PFSK-1 (cell line): Measurements from ENCODE around the gene THSD4.

Experiments used
- FOXP2 ChIP-seq: optimal IDR thresholded peaks from 2 replicates; pipeline ENCODE3; 2011; ENCODE audit warnings: borderline replicate concordance, control low read depth, inconsistent platforms; ENCODE audit not compliant: insufficient read depth; ENCODE audit errors: extremely low read length, extremely low read depth
- POLR2AphosphoS5 ChIP-seq: IDR thresholded peaks from 2 replicates; pipeline ENCODE4 v1.6.1; 2012; ENCODE audit warnings: low read depth, mild to moderate bottlenecking, control low read depth, low read length, moderate library complexity
- REST ChIP-seq, 2 experiments: IDR thresholded peaks; 2 replicates each; pipeline versions ENCODE4 v1.6.1 to v1.8.0; 2011 to 2012; ENCODE audit warnings: low read depth in 2 of 2, low read length in 2 of 2, control low read depth in 1 of 2, inconsistent platforms in 1 of 2, mild to moderate bottlenecking in 1 of 2, moderate library complexity in 1 of 2; ENCODE audit not compliant: insufficient read depth in 1 of 2
- SIN3A ChIP-seq: IDR thresholded peaks from 2 replicates; pipeline ENCODE4 v1.6.1; 2012; ENCODE audit warnings: mild to moderate bottlenecking, low read length, moderate library complexity, borderline replicate concordance; ENCODE audit not compliant: insufficient read depth
- TAF1 ChIP-seq: IDR thresholded peaks from 2 replicates; pipeline ENCODE4 v1.6.1; 2012; ENCODE audit warnings: low read length, control low read depth, borderline replicate concordance; ENCODE audit not compliant: insufficient read depth

THSD4 gene

GRCh38 chr15:71779073-71779797 lies 664.0 kb downstream of the THSD4 start:
- TF ChIP-seq FOXP2 (no peak), SIN3A (no peak), POLR2AphosphoS5 (no peak), TAF1 (no peak), REST (IDR thresholded peaks at IDR 0.05; ENCODE audit: insufficient read depth in 1 of 2, low read depth in 2 of 2, low read length in 2 of 2) (no peak)

GRCh38 chr15:71780115-71780976 lies 665.1 kb downstream of the THSD4 start:
- no peak for TF ChIP-seq POLR2AphosphoS5
- no peak for TF ChIP-seq REST (IDR thresholded peaks at IDR 0.05; ENCODE audit: insufficient read depth in 1 of 2, low read depth in 2 of 2, low read length in 2 of 2)
- no peak for TF ChIP-seq SIN3A
- no peak for TF ChIP-seq FOXP2
- TF ChIP-seq TAF1 = no peak

- no peak for TF ChIP-seq REST (IDR thresholded peaks at IDR 0.05; ENCODE audit: insufficient read depth in 1 of 2, low read depth in 2 of 2, low read length in 2 of 2)
- no peak for TF ChIP-seq FOXP2
- no peak for TF ChIP-seq POLR2AphosphoS5
- TF ChIP-seq SIN3A = no peak
- TF ChIP-seq TAF1 = no peak
Measured at GRCh38 chr15:71781179-71781964, 666.1 kb downstream of the THSD4 start.

GRCh38 chr15:71781965-71782265 lies 666.6 kb downstream of the THSD4 start:
- TF ChIP-seq TAF1 (no peak), REST (IDR thresholded peaks at IDR 0.05; ENCODE audit: insufficient read depth in 1 of 2, low read depth in 2 of 2, low read length in 2 of 2) (no peak), FOXP2 (no peak), SIN3A (no peak), POLR2AphosphoS5 (no peak)
